Raji (cell line): ENCODE measurements around the gene KRT1.

Experiments used
- POLR2A ChIP-seq: IDR thresholded peaks from 2 replicates; pipeline ENCODE4 v1.6.1; 2011; ENCODE audit warnings: low read depth, low read length, control low read depth; ENCODE audit not compliant: insufficient read depth

The KRT1 gene

GRCh38 chr12:52689936-52690335 is 9.7 kb upstream of the KRT1 start:
- no peak for TF ChIP-seq POLR2A

- TF ChIP-seq POLR2A = no peak
These were observed 9.0 kb upstream of the KRT1 start for GRCh38 chr12:52689239-52689638.

GRCh38 chr12:52688481-52688880 is 8.3 kb upstream of the KRT1 start:
- no peak for TF ChIP-seq POLR2A

GRCh38 chr12:52687497-52688385 is 7.5 kb upstream of the KRT1 start:
- no peak for TF ChIP-seq POLR2A

GRCh38 chr12:52686756-52687487 is 6.7 kb upstream of the KRT1 start:
- TF ChIP-seq POLR2A = no peak

- no peak for TF ChIP-seq POLR2A
These were observed 5.9 kb upstream of the KRT1 start for GRCh38 chr12:52686063-52686462.

GRCh38 chr12:52685406-52685890 is 5.2 kb upstream of the KRT1 start:
- TF ChIP-seq POLR2A = no peak

GRCh38 chr12:52684431-52684830 is 4.2 kb upstream of the KRT1 start:
- TF ChIP-seq POLR2A = no peak

GRCh38 chr12:52683575-52684300 is 3.5 kb upstream of the KRT1 start:
- TF ChIP-seq POLR2A = no peak

- TF ChIP-seq POLR2A = no peak
These were observed 2.8 kb upstream of the KRT1 start for GRCh38 chr12:52682938-52683574.

GRCh38 chr12:52682381-52682660 is 2.1 kb upstream of the KRT1 start:
- no peak for TF ChIP-seq POLR2A

GRCh38 chr12:52681526-52682380 is 1.5 kb upstream of the KRT1 start:
- TF ChIP-seq POLR2A = no peak

GRCh38 chr12:52679875-52680274 is 332 bp downstream of the KRT1 start:
- no peak for TF ChIP-seq POLR2A

GRCh38 chr12:52677671-52678070 is 2.5 kb downstream of the KRT1 start:
- TF ChIP-seq POLR2A = no peak

- TF ChIP-seq POLR2A = no peak
These were observed 3.1 kb downstream of the KRT1 start for GRCh38 chr12:52677126-52677525.

GRCh38 chr12:52676163-52676562 is 4.0 kb downstream of the KRT1 start:
- TF ChIP-seq POLR2A = no peak
